ENCODE results near the gene FUOM. TPM values are rescaled to one million over a fixed set of nuclear protein-coding genes. Genes with fewer than 3 reads are reported as not detected.
A peak's percentile ranks its signal among the peaks of the same experiment; 100 is the strongest.

The FUOM gene
- total and polyA plus RNA-seq, 3 donors from 2014 or later = 9.5 to 13.6 (median 12.8) TPM

GRCh38 chr10:133313192-133313591 is 44.6 kb downstream of the FUOM start:
- Histone ChIP-seq H3K9me3 (no peaks in the 10 kb centered on the region), H3K4me1 (no peaks in the 10 kb centered on the region), H3K4me3 (no peak overlapping the region), H3K36me3 (ENCODE audit: low read depth, missing control alignments) (no peaks in the 10 kb centered on the region), H3K27ac (peak overlapping the region in 1 of 2 donors; percentile 24), H3K27me3 (no peaks in the 10 kb centered on the region)
- whole genome bisulfite sequencing, 2 donors = 56 to 59% methylated on average over 4 of the region's 4 CpGs
- TF ChIP-seq CTCF (IDR thresholded peaks at IDR 0.05) (no peak), POLR2A (IDR thresholded peaks at IDR 0.05) (no peak)
- DNase-seq = no peak
- intact Hi-C loops (cut with DNase I; ENCODE audit: low total_unique reads) = no loop called here

DNA sequence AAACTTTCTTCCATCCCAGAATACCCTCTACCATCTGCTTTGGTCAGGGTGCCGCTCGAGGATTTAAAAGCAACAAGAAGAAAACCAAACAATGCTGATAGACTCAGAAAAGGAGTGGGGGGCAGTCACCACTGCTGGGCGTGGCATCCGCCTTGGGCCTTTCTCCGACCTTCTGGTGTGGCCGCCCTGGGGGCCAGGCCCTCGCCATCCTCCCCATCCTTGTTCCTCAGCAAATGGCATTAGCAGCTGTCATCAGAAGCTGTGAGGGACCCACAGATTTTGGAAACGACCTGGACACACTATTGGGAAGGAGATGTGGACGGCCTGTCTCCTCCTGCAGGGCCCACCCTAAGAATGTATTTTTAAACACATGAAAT is 45.1 kb downstream of the FUOM start:
- 89 to 95% methylated on average over 9 of the region's 9 CpGs for WGBS, 2 donors
- Histone ChIP-seq H3K36me3 (ENCODE audit: low read depth, missing control alignments) (no peaks in the 10 kb centered on the region), H3K27me3 (no peaks in the 10 kb centered on the region), H3K4me3 (no peak overlapping the region), H3K27ac (no peak overlapping the region), H3K4me1 (peaks cover 4% of the 10 kb centered on the region), H3K9me3 (no peaks in the 10 kb centered on the region)
- no peak for TF ChIP-seq CTCF (IDR thresholded peaks at IDR 0.05)
- no peak for DNase-seq
- intact Hi-C loops (cut with DNase I; ENCODE audit: low total_unique reads) = no loop called here

DNA sequence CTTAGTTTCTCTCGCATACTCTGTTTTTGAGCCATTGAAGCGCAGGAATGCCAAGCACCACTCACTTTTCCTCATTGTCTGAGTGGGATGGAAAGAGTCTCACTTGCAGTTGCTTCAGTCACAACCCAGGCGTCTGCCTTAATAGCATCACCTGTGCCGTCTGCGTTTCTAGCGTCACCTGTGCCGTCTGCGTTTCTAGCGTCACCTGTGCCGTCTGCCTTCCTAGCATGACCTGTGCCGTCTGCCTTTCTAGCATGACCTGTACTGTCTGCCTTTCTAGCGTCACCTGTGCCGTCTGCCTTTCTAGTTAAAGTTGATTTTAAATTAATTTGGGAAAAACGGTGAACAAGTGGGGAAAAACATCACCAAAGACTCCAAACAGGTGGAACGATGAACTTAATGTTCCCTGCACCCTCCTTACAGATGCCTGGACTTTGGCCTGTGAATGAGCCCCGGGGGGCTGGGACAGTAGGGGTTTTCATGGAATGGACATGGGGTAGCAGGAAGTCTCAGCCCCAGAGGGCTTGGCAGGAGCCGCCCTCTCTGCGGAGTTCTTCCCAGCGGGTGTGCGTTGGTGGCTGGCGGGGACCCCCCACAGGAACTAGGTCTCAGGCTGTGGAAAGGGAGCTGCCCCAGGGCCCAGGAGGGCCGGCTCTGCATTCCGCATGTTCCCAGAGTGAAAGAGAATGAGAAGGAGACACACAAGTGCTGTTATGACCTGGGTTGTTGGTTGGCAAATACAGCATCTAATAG is 45.6 kb downstream of the FUOM start:
- Histone ChIP-seq H3K36me3 (ENCODE audit: low read depth, missing control alignments) (no peaks in the 10 kb centered on the region), H3K9me3 (no peaks in the 10 kb centered on the region), H3K27me3 (no peaks in the 10 kb centered on the region), H3K4me1 (peaks cover 9% of the 10 kb centered on the region), H3K27ac (no peak overlapping the region), H3K4me3 (no peak overlapping the region)
- DNase-seq = no peak
- intact Hi-C loops (cut with DNase I; ENCODE audit: low total_unique reads) = no loop called here
- WGBS, 2 donors = 93 to 97% methylated on average over 23 of the region's 23 CpGs
- no peak for TF ChIP-seq POLR2A (IDR thresholded peaks at IDR 0.05)
- no peak for TF ChIP-seq CTCF (IDR thresholded peaks at IDR 0.05)

DNA sequence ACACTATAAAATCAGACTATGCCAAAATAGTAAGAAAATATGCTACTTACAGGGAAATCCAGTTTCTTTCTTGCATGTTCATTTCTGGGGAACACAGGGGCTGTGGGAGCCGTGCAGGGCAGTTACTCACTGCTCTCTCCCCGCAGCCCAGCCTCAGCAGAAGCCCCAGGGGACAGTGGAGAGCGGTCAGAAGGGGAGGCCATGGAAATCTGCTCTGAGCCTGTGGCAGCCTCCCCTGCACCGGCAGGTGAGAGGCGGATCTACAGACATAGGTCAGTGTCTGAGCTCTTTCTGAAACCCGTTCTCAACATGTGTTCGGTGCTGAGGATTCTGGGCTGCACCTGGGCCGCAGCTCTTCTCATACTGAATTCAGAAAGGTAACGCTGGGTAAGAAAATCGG is 46.2 kb downstream of the FUOM start:
- TF ChIP-seq POLR2A (IDR thresholded peaks at IDR 0.05) (no peak), CTCF (IDR thresholded peaks at IDR 0.05) (no peak)
- intact Hi-C loops (cut with DNase I; ENCODE audit: low total_unique reads) = no loop called here

GRCh38 chr10:133310789-133311188 is 47.0 kb downstream of the FUOM start:
- Histone ChIP-seq H3K27me3 (no peaks in the 10 kb centered on the region), H3K36me3 (ENCODE audit: low read depth, missing control alignments) (no peaks in the 10 kb centered on the region), H3K27ac (no peak overlapping the region), H3K9me3 (no peaks in the 10 kb centered on the region), H3K4me1 (peaks cover 17% of the 10 kb centered on the region), H3K4me3 (no peak overlapping the region)
- no peak for TF ChIP-seq CTCF (IDR thresholded peaks at IDR 0.05)
- no peak for DNase-seq
- WGBS, 2 donors = 95 to 98% methylated on average over 8 of the region's 8 CpGs
- intact Hi-C loops (cut with DNase I; ENCODE audit: low total_unique reads) = no loop called here

More for the DNA sequence above, 46.2 kb downstream of the FUOM start:
- Histone ChIP-seq H3K4me3 (no peak overlapping the region), H3K27ac (no peak overlapping the region), H3K9me3 (no peaks in the 10 kb centered on the region), H3K36me3 (ENCODE audit: low read depth, missing control alignments) (no peaks in the 10 kb centered on the region), H3K27me3 (no peaks in the 10 kb centered on the region), H3K4me1 (peaks cover 16% of the 10 kb centered on the region)
- 89 to 93% methylated on average over 10 of the region's 10 CpGs for WGBS, 2 donors
- no peak for DNase-seq

All from testis (tissue), 3 donors.